Stimulated activated CD4-positive, alpha-beta T cell treated with anti-CD3 and anti-CD28 coated beads, Interleukin-4, amount 100 ng/mL, for 24 hours (primary cell): ENCODE results near the gene SKAP1.
"Not testable (repeated sequence)": the region's sequence is repeated elsewhere in the genome, so short reads cannot be mapped to it uniquely, and the experiment has no call there.

Experiments
- DNase-seq: peaks from one replicate; pipeline ENCODE4 v3.0.0-alpha.2; 2020

SKAP1 gene

DNA sequence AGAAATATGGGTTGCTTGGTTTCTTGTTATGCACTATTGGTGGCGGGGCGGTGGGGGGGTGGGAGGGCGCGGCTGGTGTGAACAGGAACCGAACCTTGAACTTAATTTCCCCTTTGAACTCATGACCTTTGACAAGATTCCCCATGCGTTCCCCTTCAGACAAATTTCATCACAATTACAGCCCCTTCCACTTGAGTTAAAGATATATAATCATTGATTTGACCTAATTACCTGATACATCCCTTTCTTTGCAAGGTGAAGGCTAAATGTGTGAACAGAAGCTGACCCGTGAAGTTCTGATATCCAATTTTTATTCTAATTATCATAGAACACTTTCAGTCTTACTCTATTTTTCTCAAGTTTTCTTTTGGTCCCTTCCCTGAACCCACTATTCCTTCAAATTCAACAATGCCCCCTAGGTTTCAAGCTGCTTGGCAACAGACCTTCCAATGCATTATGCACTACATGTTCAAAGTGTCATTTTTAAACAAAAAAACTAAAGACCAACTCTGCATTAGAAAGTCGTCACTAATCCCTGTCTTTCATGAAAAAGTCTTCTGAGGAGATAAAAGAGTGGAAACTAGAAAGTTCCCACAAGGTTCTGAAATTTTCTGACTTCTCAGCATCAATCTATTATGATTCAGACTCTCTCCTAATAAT, 116.8 kb downstream of the SKAP1 start:
- no peak for DNase-seq

DNA sequence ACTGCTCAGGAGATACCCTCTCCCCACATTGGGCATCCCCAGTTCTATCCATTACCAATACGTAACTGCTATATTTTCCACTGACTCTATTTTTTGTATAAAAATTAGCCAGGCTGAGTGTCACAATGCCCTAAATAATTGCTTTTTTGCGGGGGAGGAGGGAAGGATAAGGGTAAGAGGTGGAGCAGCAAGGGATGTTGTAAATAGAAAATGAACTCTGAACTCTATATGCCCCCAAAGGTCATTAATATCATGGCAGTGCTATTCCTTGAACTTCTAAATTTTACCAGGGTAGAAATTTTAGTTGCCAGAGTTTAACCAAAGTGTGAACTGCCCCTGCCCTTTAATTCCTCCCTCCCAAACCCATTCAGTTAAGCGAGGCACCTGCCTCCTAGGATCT, 118.7 kb downstream of the SKAP1 start:
- no peak for DNase-seq

DNA sequence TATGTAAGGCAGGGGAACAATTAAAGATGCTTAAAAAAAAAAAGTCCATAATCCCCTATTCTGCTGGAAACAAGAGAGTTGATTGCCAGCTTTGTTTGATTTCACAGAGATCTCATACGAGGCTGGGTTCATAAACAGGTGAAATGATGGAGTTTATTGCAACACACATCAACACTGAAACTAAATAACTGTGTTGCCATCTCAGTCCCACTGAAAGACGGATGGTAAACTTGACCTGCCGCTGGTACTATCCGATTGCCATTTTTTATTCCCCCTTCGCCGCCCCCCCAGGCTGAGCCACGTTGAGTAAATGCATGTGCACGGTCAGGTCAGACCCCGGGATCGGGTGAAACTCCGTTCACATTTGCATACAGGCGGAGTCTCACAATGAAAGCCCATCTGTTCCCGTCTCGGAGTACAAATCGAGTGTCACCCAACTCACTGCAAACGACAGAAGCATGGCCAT, 119.2 kb downstream of the SKAP1 start:
- no peak for DNase-seq

DNA sequence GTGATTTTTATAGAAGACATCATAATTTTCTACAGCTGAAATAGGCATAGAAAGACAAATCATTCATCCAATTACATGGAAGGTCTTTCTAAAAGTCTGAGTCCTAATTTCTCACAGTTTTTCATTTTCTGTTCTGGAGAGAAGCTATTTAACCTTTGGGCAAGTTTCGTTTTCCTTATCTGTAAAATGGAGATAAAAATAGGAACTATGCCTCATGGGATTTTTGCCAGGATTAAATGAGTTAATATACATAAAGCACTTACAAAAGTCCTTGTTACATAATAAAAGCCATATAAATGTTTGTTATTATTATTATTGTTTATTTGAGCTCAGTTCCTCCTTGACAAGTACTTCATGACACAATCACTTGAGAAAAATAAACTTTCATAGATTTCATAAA, 121.4 kb downstream of the SKAP1 start:
- DNase-seq: no peak

DNA sequence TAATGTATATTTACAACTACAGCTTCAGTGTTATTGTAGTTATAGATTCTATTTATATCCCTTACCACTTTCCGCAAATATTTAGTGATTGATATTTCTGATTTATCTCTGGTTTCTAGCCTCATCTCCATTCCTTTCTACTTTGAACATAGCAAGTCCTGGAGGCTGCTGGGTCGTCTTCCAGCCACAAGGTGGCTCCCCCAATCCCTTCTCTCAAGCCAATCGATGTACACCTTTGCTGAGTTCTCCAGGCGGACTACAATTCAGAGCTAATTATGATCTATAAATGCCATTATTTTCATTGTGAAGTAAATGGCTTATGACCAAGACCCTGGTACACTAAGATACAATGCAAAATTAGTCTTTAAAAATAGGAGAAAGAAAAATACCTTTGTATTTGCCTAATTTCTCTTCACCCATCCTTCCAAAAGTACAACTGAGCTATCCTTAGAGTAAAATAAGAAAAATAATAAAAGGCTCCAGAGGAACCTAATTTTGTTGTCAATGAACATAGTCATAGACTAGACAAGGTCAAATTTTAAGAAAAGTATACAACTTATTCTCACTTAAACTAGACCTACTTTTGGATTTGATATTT, 122.1 kb downstream of the SKAP1 start:
- DNase-seq: peak; percentile 59

DNA sequence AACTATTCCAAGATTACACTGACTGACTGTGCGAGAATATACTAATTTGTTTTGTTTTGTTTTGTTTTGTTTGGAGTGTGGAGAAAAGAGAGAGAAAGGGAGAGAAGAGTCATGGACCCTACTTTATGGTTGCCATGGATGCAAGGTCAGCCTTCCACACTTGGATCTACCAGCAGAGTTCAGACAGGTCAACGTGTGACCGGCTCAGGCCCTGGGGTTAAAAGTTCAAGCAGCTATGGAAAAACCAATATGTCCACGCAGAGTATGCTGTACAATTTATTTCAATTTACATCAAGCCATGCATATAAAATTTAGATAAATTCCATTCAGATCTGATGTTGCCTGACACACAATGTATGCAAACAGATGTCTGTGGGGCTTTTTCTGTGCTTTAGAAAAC, 122.8 kb downstream of the SKAP1 start:
- DNase-seq: no peak

DNA sequence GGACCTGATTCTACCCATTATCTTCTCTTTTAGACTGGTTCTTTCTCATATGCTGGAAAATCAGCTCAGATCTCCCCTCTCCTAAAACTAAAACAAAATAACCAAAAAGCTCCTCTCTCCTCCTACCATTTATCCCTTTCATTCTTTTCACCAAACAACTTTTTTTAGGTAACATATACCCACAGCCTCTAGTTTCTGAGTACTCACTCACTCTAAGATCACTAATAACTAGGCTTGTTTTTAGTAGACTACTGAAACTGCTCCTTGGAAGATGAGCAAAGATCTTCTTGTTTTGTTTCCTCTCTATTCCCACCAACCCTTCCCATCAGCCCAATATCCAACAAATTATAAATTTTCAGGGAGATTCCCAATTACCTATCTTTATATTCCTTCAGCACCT, 129.0 kb downstream of the SKAP1 start:
- no peak for DNase-seq

DNA sequence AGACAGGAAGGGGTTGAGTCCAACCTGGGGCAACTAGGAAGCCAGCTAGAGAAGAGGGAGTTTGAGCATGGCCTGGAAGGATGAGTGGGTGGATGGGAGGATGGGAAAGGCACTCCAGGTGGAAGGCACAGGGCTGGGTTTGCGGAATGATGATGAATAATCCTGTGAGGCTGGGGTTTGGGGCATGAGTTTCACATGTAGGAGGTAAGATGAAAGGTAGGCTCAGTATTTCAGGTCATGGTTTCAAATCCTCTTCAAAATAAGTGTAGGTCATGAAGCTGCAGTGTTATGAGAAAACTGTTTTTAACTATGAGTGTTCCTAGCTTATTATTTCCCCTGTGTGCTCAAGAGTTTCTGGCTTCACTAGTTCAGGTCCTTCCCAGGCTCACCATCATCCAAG, 130.3 kb downstream of the SKAP1 start:
- DNase-seq: peak; percentile 30

DNA sequence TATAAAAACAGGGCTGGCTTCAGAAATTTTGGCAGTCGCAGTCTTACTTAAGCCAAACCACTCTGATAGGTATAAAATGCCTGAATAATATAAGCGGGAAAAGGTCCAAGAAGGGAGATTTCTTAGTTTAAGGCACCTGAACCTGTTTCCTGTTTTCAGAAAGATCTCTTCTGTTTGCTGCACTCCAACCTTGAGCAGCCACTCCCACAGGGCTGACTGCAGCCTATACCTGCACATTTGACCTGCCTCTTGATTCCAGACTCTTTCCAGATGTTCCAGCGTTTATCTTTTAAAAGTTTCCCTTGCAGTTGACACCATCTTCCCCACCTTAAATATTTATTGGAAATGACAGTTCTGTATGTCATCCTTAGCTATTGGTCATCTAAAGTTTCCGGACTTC, 132.2 kb downstream of the SKAP1 start:
- no peak for DNase-seq

DNA sequence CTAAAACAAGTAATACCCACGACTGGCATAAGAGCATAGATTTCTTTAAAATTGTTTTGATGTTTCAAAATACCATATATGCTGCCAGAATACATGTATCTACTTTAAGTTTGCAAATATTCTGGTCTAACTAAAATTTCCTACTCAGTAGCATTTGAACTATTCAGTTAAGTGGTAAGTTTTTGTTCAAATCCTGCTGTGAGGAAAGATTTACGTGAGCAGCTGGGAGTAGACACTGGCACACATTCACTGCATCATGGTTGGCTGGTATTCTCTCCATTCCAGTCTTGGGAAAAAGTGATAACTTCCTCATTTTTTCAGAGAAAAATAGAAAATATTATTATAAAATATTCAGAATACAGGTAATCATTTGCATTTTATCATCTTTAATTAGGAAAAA, 133.6 kb downstream of the SKAP1 start:
- DNase-seq: no peak

DNA sequence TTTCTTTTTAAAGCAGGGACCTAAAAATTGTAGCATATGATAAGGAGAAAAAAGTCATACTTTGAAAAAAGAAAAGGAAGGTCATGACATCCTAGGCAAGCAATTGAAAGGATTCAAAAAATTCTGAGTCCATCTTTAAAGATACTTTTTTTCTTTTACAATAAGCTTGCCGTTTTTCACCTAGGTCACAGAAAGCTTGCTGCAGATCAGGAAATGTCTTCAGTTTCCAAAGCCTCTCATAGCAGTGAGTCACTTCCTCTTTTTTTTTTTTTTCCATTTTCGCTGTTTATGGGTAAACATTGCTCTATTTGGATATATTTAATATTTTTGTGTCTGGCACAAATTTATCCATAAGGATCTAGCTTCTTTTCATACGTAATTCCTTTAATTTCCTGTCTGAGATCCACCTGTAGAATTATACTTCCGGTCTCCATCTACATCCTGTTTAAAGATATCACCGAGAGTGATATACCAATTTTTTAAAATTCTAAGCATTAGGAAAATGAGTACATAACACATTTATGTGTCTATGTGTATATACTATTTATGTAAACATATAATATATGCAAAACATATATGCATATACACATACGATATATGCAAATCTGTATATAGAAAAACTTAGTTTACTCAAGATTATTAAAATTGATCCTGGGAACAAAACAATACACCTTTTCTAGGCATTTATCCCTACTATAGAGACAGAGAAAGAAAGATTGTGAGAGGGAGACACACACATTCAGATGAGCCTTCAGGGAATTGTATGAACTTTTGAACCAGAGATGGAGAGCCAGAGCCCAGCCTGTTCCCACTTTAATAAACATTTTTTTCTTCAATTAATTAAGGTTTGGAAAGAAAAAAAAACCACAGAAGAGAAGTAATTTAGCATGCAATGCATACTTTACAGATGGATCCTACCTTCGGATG, 134.4 kb downstream of the SKAP1 start:
- no peak for DNase-seq

DNA sequence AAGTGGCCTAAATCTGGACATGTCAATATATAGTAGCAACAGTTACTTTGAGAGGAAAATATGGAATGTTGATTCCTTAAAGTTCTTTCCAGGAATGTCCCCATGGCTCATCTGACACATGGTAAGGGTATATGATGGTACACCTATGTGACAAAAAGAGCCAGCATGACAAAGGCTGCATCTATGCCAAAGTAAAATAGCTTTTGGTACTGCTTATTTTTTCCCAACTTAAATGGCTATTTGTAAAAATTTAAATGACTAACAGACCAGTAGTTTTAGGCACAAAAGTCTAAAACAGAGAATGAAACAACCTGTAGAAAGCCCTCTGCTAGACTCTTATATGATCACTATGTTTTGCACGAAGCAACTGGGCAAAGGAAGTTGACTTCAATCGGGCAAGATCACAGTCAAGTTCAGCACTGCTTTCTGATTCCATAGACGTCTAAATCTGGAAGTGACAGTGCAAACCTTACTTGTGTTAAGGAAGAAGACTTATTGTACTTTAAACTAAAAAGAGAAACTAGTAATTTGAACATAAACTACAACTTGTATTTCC, 135.1 kb downstream of the SKAP1 start:
- DNase-seq: no peak

DNA sequence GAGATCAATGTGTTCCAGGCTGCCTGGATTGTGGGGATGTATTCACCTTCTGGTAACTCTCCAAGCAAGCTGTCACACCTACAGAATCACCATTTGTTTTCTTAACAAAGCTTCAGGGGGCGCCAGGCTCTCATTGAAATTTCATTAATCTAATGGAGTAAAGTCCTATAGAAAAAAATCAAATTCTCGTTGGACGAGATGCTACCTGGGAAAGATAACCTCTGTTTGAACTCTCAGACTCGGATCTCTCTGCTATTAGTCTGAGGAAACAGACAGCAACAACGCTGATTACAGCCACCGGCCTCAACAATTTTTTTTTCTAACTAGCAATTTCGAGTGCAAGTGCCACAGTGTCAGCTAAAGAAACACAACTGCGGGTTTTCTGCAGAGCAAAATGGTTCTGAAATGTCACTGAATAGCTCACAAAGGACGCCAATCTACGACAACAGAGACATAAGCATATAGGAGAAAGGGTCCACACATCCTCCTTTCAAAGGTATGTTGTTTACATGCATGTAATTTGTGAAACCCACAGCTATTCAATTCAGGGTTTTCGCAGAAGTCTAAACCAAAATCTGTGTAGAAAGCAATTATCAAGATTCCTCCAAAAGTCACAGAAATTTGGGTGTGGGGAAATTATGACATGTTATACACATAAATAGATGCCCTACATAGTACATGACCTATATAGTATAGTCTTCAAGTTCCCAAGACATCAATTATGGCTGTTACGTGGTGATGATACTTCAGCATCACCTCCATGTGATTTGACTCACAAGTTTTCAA, 135.8 kb downstream of the SKAP1 start:
- DNase-seq: no peak

DNA sequence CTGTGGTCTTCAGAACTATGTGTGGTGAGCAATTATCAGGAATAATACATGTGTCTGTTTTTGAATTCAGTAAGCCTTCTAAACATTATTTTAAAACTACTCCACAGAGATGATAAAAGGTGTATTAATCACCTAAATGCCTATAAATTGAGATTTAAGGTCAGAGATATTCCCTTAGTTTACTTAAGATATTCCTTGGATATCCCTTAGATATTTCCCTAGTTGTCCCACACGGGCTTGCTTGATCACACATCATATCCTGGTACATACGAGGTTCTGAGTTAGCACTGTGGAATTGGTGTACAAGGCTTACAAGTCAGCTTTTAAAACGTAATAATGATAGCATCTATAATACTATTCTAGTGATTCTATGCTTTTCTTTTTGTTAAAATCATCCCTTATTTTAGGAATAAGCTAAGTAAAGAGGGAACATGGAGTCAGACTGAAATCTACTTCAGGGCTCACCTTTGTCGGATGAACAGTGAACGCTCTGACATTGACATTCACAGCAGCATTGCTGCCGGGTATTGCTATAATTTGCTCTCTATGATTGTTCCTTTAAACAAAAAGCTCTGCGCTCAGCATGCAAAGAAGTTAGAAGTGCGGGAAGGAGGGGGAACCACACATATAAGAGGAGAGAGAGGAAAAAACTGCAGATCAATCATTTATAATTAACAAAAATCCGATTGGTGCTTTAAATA, 136.5 kb downstream of the SKAP1 start:
- DNase-seq: no peak

DNA sequence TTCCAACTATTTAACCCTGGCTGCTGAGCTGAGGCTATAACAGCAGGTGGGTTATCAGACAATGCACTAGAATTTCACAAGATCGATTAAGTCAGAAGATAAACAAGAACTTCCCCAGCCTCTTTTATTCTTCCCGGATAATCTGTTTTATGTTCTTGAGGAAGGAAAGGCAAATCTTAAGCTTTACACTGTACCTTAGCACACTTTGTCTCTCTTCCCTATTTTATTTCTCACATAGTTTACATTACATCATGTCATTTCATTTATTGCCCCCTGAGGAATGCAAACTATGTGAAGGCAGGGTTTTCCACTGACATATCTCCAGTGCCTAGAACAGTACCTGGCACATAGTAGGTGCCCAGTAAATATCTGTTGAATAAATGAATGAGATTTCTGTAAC, 139.6 kb downstream of the SKAP1 start:
- DNase-seq: no peak

DNA sequence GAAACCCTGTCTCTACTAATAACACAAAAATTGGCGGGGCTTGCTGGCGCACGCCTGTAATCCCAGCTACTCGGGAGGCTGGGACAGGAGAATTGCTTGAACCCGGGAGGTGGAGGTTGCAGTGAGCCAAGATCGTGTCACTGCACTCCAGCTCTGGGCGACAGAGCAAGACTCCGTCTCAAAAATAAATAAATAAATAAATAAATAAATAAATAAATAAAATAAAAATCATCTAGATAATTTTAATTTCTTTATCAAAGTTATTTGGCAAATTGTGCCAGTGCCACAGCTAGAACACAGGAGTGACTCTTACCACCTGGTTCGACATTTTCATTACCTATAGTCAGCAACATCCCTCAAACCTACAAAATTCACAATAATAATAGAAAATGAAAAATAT, 143.1 kb downstream of the SKAP1 start:
- DNase-seq: not testable (repeated sequence)

DNA sequence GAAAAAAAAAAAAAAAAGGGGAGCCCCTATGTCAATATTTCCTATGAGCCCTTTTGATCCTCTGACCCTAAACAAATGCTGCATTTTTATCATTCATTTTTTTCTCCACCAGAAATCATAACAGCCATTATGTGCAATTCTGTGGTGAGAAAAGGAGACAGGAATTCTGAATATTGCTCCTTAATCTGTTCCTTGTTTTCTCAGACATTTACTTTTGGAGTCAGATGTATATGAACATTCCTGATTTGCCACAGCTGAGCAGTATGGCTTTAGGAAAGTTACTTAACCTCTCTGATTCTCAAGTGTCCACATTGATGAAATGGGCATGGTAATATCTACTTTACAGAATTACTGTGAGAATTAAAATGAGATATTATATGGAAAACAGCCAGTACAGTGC, 144.4 kb downstream of the SKAP1 start:
- no peak for DNase-seq

DNA sequence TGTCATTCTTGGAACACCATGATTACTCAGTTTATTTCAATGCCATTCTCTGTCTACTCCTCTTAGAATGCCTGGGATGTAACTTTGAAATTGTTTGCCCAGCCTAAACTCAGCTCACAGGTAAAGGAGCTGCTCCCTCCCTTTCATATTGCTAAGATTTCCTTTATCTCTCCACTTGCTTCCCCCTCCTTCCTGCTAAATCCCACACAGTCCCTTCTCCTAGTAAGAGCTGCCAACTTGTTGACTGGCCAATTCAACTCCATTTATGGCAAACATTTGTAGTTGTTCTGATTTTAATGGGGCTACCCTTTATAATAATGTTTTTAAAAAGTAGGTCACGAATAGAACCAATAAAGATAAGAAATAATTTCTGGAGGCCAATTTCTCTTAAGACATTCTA, 146.1 kb downstream of the SKAP1 start:
- DNase-seq: no peak

DNA sequence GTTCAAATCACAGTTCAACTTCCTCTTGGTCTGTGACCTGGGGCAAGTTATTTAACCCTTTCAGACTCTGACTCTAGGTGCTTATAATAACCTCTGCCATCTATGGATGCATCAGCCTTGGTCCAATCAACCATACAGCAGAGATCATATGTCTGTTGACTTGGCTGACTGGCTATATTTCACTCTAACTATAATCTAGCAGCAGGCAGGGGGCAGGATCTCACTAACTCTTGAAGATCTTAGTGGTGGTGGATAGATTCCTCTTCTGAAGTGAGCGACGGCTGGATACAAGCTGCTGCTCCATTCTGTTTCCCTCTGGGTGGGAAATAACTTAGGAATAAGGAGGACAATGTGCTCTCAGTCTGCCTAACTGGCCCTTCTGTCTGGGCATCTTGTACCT, 146.6 kb downstream of the SKAP1 start:
- DNase-seq: no peak

DNA sequence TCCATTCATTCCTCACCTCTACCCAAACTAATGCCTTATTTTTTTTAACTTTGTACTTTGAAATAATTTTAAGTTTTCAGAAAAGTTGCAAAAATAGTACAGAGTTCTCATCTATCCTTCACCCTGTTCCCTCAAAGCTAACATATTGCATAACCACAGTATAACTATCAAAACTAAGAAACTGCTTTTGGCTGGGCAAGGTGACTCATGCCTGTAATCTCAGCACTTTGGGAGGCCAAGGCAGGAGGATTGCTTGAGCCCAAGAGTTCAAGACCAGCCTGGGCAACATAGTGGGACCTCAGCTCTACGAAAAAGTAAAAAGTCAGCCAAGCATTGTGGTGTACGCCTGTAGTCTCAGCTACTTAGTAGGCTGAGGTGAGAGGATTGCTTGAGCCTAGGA, 147.7 kb downstream of the SKAP1 start:
- DNase-seq: no peak

DNA sequence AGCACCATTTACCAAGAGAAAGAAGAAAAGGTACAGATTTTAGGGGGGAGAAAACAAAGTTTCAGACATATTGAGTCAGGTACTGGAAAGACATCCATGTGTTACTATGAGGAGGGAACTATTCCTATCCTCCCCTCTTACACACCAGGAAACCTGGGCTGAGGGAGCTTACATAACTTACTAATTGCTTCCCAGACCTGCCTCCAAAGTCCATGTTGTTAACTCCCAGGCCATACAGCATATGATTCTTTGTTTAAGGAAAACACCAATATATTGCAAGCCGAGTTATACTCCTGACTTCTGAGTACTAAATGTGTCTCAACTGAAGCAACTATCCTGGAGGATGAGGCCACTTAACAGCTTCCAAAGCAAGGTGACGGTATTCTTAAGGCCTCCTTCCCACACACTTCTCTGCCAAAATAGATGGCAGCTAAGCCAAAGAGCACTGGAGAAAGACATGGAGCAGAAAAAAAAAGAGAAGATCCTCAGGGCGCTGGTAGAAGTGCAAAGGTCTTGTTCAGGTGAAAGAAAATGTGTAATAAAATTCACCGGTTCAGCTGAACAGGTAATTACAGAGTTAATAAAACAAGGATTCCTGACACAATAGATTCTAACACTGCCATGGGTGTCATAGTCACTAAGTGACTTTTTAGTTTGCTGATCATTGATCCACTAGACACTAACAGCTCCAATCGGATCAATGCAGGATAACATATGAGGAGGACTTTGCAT, 151.1 kb downstream of the SKAP1 start:
- no peak for DNase-seq
